GM12878 (cell line): ENCODE data around the gene UNK. TPM values are rescaled to one million over a fixed set of nuclear protein-coding genes. Genes with fewer than 3 reads are reported as not detected.

ENCODE experiments used
- ATF2 ChIP-seq: IDR thresholded peaks from 2 replicates; pipeline ENCODE4 v1.6.1; 2012; ENCODE audit warnings: low read length, inconsistent platforms
- CHD1 ChIP-seq: IDR thresholded peaks from 2 replicates; pipeline ENCODE4 v1.6.1; 2012; ENCODE audit warnings: low read depth, low read length, improper control_type of control experiment
- HDAC2 ChIP-seq: fragments of 200-600 bp; sonication (generic); IDR thresholded peaks from 2 replicates; pipeline ENCODE4 v1.6.1; 2017
- IKZF2 ChIP-seq, 2 experiments: fragments of 450-650 bp; IDR thresholded peaks; 2 replicates each; pipeline ENCODE4 v1.6.1; 2017; ENCODE audit warnings: mild to moderate bottlenecking in 2 of 2, moderate library complexity in 2 of 2
- JUND ChIP-seq: IDR thresholded peaks from 2 replicates; pipeline ENCODE4 v1.6.1; 2012; ENCODE audit warnings: low read depth, mild to moderate bottlenecking, low read length, improper control_type of control experiment, moderate library complexity
- NRF1 ChIP-seq: conservative IDR thresholded peaks from 2 replicates; pipeline ENCODE4 v1.6.1; 2011; ENCODE audit warnings: mild to moderate bottlenecking, low read depth, low read length, improper control_type of control experiment
- polyA plus RNA-seq, 11 experiments: library from polyadenylated mRNA; depleted of rRNA in 4 of 11; unstranded in 6 of 11; stranded (reverse) in 5 of 11; fragments of >200 nt; fragmentation: Nextera tagmentation in 4 of 11; fragmentation: Illumina TruSeq in 1 of 11; extraction: Ambion mirVana in 4 of 11; extraction: Trizol in 1 of 11; gene quantifications; 1 replicate in 1 of 11; 2 replicates in 10 of 11; pipeline versions ENCODE4 v1.2.1 to v1.2.3, GENCODE V29; 2011 to 2016; ENCODE audit warnings: inconsistent platforms in 2 of 11, missing spikeins in 2 of 11, low read depth in 1 of 11
- total RNA-seq, 4 experiments: library from RNA; depleted of rRNA in 3 of 4; stranded (reverse); fragments of >200 nt in 3 of 4; fragmentation: Illumina TruSeq in 1 of 4; extraction: Trizol in 1 of 4; gene quantifications; 2 replicates each; pipeline versions ENCODE4 v1.2.1 to v1.2.3, GENCODE V29; 2013 to 2021
- TF ChIP-seq, protein P1 (sequence below): fragments of 450-650 bp; IDR thresholded peaks from 2 replicates; pipeline ENCODE4 v1.6.1; 2017; ENCODE audit warnings: antibody characterized with exemption, mild to moderate bottlenecking, moderate library complexity

Gene UNK
- total and polyA plus RNA-seq, 10 of the 15 experiments (the other 5 are each of a cell fraction or from before 2014, with no cell fraction given): 8.9 to 34.5 (median 27.3) TPM

DNA sequence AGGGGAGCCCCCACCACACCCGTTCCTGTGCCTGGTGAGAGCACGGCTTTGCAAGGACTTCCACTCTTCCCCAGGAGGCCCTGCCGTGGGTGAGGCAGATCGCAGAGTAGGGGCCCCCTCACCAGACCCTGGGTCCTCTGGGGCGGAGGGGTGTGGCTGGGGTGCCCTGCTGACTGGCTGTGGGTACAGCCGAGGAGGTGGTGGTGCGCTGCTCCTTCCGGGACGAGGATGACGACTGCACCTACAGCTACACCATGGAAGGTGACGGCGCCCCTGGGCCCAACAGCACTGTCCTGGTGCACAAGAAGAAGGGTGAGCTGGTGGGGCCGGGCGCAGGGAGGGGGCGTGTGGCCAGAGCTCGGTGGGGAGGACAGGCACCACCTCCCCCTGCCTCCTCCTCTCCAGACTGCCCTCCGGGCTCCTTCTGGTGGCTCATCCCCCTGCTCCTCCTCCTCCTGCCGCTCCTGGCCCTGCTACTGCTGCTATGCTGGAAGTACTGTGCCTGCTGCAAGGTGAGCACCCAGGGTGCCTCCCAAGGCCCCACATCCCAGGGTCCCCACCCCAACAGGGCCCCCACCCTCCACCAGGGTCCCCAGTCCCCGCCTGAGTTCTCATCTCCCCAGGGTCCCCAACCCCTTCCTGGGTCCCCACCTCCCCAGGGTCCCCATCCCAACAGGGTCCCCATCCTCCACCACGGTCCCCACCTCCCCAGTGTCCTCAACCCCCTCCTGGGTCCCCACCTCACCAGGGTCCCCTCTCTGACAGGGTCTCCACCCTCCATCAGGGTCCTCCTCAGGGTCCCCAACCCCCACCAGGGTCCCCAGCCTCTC, 47.3 kb upstream of the UNK start (continued):
- no peak for TF ChIP-seq HDAC2
- TF ChIP-seq ATF2: no peak
- TF ChIP-seq NRF1: no peak
- no peak for TF ChIP-seq JUND
- no peak for TF ChIP-seq IKZF2 (IDR thresholded peaks at IDR 0.05)
- TF ChIP-seq, protein P1, sequence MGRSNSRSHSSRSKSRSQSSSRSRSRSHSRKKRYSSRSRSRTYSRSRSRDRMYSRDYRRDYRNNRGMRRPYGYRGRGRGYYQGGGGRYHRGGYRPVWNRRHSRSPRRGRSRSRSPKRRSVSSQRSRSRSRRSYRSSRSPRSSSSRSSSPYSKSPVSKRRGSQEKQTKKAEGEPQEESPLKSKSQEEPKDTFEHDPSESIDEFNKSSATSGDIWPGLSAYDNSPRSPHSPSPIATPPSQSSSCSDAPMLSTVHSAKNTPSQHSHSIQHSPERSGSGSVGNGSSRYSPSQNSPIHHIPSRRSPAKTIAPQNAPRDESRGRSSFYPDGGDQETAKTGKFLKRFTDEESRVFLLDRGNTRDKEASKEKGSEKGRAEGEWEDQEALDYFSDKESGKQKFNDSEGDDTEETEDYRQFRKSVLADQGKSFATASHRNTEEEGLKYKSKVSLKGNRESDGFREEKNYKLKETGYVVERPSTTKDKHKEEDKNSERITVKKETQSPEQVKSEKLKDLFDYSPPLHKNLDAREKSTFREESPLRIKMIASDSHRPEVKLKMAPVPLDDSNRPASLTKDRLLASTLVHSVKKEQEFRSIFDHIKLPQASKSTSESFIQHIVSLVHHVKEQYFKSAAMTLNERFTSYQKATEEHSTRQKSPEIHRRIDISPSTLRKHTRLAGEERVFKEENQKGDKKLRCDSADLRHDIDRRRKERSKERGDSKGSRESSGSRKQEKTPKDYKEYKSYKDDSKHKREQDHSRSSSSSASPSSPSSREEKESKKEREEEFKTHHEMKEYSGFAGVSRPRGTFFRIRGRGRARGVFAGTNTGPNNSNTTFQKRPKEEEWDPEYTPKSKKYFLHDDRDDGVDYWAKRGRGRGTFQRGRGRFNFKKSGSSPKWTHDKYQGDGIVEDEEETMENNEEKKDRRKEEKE: no peak
- TF ChIP-seq CHD1: no peak
